Measurements from ENCODE around the gene TSC22D1. TPM values are rescaled to one million over a fixed set of nuclear protein-coding genes. Genes with fewer than 3 reads are reported as not detected.
"Not testable (repeated sequence)": the region's sequence is repeated elsewhere in the genome, so short reads cannot be mapped to it uniquely, and the experiment has no call there.

Gene TSC22D1
- total RNA-seq, 1 donor from 2014 or later, result 195 TPM

- no peak for DNase-seq (ENCODE audit: missing footprints)
- intact Hi-C loops (cut with DNase I), result loop anchor here (5.0 to 10.0 kb wide), 5 partner anchors 93 to 400 kb away; no protein-coding TSS in a partner anchor
- ATAC-seq, result no peak
These were observed 1.1 kb downstream of the TSC22D1 start for GRCh38 chr13:44575035-44575434.

DNA sequence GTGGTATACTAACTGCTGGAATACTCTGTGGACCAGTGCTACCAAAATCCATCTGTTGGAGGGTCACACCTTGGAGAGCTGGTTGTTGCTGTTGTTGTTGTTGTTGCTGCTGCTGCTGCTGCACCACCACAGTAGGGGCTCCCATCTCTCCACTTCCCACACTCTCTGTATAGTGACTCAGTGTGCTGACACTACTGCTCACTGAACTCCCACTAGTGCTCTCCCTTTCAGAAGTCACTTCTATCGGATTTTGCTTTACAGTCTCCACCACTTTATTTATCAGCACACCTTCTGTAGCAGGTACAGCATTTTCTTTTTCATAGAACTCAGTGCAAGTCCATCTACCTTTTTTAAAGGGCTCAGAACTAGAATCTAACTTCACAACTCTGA lies 1.7 kb downstream of the TSC22D1 start:
- ATAC-seq (no peak), DNase-seq (ENCODE audit: missing footprints) (no peak)
- intact Hi-C loops (cut with DNase I), result loop anchor here (10.0 kb wide), 1 partner anchor 400 kb away; no protein-coding TSS in a partner anchor

GRCh38 chr13:44573790-44574465 lies 2.2 kb downstream of the TSC22D1 start:
- intact Hi-C loops (cut with DNase I), result loop anchor here (10.0 kb wide), 1 partner anchor 401 kb away; no protein-coding TSS in a partner anchor
- no peak for DNase-seq (ENCODE audit: missing footprints)
- no peak for ATAC-seq

- intact Hi-C loops (cut with DNase I), result loop anchor here (10.0 kb wide), 1 partner anchor 402 kb away; no protein-coding TSS in a partner anchor
- ATAC-seq (no peak), DNase-seq (ENCODE audit: missing footprints) (no peak)
These were observed 3.1 kb downstream of the TSC22D1 start for GRCh38 chr13:44573071-44573470.

DNA sequence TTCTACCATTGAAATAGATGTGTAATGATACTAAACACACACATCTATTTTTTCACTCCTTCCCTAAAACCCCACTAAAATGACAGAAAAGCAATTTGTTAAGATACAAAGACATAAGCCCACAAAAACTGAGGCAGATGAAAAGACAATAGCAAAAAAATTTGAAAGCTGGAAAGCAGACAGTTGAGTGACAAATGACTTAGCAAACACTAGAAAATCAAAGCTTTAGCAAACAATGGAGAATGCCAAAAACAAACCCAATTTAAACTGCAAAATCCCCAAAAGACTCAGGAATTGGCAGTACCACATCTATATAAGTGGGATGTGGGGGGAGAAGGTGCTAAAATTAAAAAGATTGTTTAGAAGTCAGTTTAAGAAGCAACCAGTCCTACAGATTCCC lies 9.5 kb downstream of the TSC22D1 start:
- intact Hi-C loops (cut with DNase I), result no loop called here
- no peak for ATAC-seq
- DNase-seq (ENCODE audit: missing footprints), result no peak

- DNase-seq (ENCODE audit: missing footprints) (no peak), ATAC-seq (no peak)
- intact Hi-C loops (cut with DNase I), result no loop called here
These were observed 10.2 kb downstream of the TSC22D1 start for GRCh38 chr13:44565881-44566280.

GRCh38 chr13:44564936-44565335 lies 11.2 kb downstream of the TSC22D1 start:
- intact Hi-C loops (cut with DNase I), result no loop called here
- no peak for ATAC-seq
- no peak for DNase-seq (ENCODE audit: missing footprints)

DNA sequence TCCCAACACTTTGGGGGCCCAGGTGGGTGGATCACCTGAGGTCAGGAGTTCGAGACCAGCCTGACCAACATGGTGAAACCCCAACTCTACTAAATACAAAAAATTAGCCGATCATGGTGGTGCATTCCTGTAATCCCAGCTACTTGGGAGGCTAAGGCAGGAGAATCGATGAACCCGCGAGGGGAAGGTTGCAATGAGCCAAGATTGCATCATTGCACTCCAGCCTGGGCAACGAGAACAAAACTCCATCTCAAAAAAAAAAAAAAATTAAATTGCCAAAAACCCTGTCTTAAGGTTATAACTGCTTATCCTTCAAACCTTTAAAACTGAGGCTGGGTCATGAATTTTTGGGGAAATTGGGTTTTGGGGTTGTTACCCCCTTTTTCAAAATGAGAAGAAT lies 13.3 kb downstream of the TSC22D1 start:
- DNase-seq (ENCODE audit: missing footprints); intact Hi-C loops (cut with DNase I): not testable (repeated sequence)

DNA sequence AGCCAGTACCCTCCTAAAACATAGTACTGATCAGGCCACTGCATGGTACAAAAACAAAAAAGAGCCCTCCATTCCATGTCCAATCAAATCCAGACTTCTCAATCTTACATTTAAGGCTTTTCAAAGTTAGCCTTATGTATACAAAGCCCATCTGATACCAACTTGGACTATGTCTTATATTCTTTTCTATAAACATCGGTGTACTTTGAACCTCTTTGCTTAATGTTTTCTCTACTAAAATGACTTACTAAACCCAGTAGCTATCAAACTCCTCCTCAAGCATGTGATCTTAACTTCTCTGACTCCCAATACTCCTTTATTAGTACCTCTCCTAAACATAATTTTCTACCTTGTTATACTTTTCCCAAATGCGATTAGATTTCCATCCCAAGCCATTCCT lies 14.8 kb downstream of the TSC22D1 start:
- DNase-seq (ENCODE audit: missing footprints) (no peak), ATAC-seq (no peak)
- intact Hi-C loops (cut with DNase I), result no loop called here

More for the DNA sequence above, 13.3 kb downstream of the TSC22D1 start:
- ATAC-seq, result not testable (repeated sequence)

- DNase-seq (ENCODE audit: missing footprints), result no peak
- intact Hi-C loops (cut with DNase I), result no loop called here
- no peak for ATAC-seq
These were observed 18.1 kb downstream of the TSC22D1 start for GRCh38 chr13:44557986-44558385.

GRCh38 chr13:44555207-44555606 lies 20.9 kb downstream of the TSC22D1 start:
- intact Hi-C loops (cut with DNase I), result no loop called here
- DNase-seq (ENCODE audit: missing footprints) (no peak), ATAC-seq (no peak)

- ATAC-seq, result no peak
- intact Hi-C loops (cut with DNase I), result no loop called here
- no peak for DNase-seq (ENCODE audit: missing footprints)
These were observed 26.7 kb downstream of the TSC22D1 start for GRCh38 chr13:44549476-44549875.

DNA sequence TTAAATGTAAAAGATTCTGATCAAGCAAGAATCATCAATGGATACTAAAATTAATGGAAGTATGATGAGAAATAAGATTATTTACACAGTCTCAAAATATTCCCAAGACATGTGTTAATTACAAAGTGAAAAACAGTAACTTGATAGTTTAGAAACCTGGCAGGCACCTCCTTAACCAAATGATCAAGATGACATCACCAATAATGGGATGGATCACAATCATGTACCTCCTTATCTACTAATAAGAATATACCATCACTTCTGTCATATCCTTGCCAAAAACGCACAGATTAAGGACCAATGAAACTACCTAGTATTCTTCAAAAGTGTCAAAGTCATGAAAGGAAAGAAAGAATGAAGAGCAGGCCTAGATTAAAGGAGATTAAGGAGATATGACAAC lies 30.0 kb downstream of the TSC22D1 start:
- DNase-seq (ENCODE audit: missing footprints), result no peak
- intact Hi-C loops (cut with DNase I), result no loop called here
- ATAC-seq, result no peak

DNA sequence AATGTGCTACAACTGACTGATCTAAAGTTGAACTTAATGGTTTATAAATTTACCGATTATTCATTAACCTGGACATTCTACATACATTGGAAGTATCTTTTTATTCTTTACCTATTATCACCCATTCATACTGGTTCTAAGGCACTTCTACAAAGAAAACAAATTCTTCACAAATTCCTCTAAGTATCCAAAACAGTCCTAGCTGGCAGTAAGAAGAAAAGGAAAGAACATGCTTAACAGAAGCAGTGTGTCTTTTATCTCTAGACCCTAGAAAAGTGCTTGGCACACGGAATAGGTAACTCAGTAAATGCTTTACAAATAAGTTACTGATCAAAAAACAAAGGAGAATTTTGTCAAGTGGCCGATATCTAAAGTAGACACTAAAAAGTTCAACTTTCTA lies 32.8 kb downstream of the TSC22D1 start:
- DNase-seq (ENCODE audit: missing footprints) (no peak), ATAC-seq (no peak)
- intact Hi-C loops (cut with DNase I), result no loop called here

DNA sequence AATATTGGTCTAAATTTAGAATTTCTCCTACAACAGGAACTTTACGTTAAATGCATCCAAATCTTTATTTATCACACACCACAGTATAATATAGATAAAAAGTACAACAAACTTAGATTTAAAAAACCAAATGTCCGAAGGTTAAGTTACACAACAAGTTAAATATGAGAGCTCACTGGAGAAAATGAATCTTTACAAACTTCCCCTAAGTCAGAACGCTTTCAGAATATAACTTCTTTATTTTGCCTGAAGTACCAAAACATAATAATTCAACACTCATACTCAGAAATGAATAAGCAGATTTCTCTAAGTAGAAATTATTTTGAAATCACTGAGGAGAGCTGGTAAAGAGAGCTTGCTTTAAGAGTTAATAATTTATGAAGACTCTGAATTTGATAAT lies 33.8 kb downstream of the TSC22D1 start:
- no peak for DNase-seq (ENCODE audit: missing footprints)
- no peak for ATAC-seq
- intact Hi-C loops (cut with DNase I), result no loop called here

DNA sequence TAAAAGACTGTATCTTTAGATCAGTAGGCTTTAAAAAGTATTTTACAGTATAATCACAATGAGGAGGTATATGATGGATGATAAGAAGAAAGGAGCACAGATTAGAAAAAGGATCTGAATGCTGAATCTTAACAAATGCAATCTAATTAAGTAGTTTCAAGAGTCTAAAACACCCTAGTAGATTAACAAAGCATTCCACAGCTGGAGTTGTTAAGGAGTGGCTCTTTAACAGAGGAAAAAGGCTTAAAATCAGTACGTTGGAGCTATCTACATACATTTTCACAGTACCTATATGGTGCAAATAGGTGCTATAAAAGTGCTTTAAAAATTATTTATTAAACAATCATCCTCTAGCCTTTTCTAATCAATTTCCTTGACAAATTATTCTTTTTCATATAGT lies 34.5 kb downstream of the TSC22D1 start:
- DNase-seq (ENCODE audit: missing footprints), result no peak
- intact Hi-C loops (cut with DNase I), result no loop called here
- ATAC-seq, result no peak

GRCh38 chr13:44540761-44541434 lies 35.2 kb downstream of the TSC22D1 start:
- intact Hi-C loops (cut with DNase I), result no loop called here
- DNase-seq (ENCODE audit: missing footprints) (no peak), ATAC-seq (no peak)

GRCh38 chr13:44537248-44537647 lies 38.9 kb downstream of the TSC22D1 start:
- ATAC-seq (no peak), DNase-seq (ENCODE audit: missing footprints) (no peak)
- intact Hi-C loops (cut with DNase I), result no loop called here

DNA sequence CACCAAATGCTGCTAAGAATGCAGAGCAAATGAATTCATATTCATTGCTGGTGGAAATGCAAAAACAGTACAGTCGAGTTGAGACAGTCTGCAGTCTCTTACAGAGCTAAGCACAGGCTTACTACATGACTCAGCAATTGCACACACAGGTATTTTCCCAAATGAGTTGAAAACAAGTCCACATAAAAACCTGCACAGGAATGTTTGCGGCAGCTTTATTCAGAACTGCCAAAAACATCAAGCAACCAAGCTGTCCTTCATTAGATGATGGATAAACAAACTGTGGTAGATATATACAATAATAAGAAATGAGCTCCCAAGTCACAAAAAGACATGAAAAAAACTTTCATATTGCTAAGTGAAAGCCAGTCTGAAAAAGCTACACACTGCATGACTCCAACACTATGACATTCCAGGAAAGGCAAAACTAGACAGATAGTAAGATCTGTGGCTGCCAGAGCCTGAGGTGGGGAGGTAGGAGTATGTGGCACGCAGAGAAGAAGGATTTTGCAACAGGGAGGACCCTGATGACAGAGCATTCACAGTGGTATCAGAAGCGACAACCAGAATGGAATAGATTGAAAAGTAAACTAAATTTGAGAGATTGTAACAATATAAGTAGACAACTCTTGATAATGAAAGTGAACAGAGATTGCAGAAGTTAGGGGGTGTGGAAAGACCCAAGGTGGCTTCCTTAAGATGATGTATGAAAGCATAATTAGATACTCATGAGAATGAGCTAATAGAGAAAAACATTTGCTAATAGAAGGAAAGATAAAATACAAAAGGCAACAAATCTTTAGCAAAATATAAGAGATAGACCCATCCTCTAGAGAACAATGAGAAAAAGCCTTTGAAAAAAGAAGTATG lies 52.7 kb downstream of the TSC22D1 start:
- DNase-seq (ENCODE audit: missing footprints), result no peak

More for the DNA sequence above, 52.7 kb downstream of the TSC22D1 start:
- ATAC-seq, result peak; percentile 48
- intact Hi-C loops (cut with DNase I), result no loop called here

Measured in Right ventricle myocardium inferior (tissue), 1 donor.